PFSK-1 (cell line): ENCODE measurements around the gene BFSP1.

Experiments used
- FOXP2 ChIP-seq: optimal IDR thresholded peaks from 2 replicates; pipeline ENCODE3; 2011; ENCODE audit warnings: borderline replicate concordance, control low read depth, inconsistent platforms; ENCODE audit not compliant: insufficient read depth; ENCODE audit errors: extremely low read length, extremely low read depth
- POLR2AphosphoS5 ChIP-seq: IDR thresholded peaks from 2 replicates; pipeline ENCODE4 v1.6.1; 2012; ENCODE audit warnings: low read depth, mild to moderate bottlenecking, control low read depth, low read length, moderate library complexity
- REST ChIP-seq, 2 experiments: IDR thresholded peaks; 2 replicates each; pipeline versions ENCODE4 v1.6.1 to v1.8.0; 2011 to 2012; ENCODE audit warnings: low read depth in 2 of 2, low read length in 2 of 2, control low read depth in 1 of 2, inconsistent platforms in 1 of 2, mild to moderate bottlenecking in 1 of 2, moderate library complexity in 1 of 2; ENCODE audit not compliant: insufficient read depth in 1 of 2
- SIN3A ChIP-seq: IDR thresholded peaks from 2 replicates; pipeline ENCODE4 v1.6.1; 2012; ENCODE audit warnings: mild to moderate bottlenecking, low read length, moderate library complexity, borderline replicate concordance; ENCODE audit not compliant: insufficient read depth
- TAF1 ChIP-seq: IDR thresholded peaks from 2 replicates; pipeline ENCODE4 v1.6.1; 2012; ENCODE audit warnings: low read length, control low read depth, borderline replicate concordance; ENCODE audit not compliant: insufficient read depth

The BFSP1 gene

GRCh38 chr20:17522528-17522927 is 8.7 kb downstream of the BFSP1 start:
- TF ChIP-seq TAF1 (no peak), REST (IDR thresholded peaks at IDR 0.05; ENCODE audit: insufficient read depth in 1 of 2, low read depth in 2 of 2, low read length in 2 of 2) (no peak), SIN3A (no peak), FOXP2 (no peak), POLR2AphosphoS5 (no peak)

GRCh38 chr20:17520583-17520982 is 10.6 kb downstream of the BFSP1 start:
- no peak for TF ChIP-seq FOXP2
- TF ChIP-seq SIN3A, result no peak
- no peak for TF ChIP-seq REST (IDR thresholded peaks at IDR 0.05; ENCODE audit: insufficient read depth in 1 of 2, low read depth in 2 of 2, low read length in 2 of 2)
- TF ChIP-seq POLR2AphosphoS5, result no peak
- no peak for TF ChIP-seq TAF1

- TF ChIP-seq REST (IDR thresholded peaks at IDR 0.05; ENCODE audit: insufficient read depth in 1 of 2, low read depth in 2 of 2, low read length in 2 of 2) (no peak), SIN3A (no peak), TAF1 (no peak), POLR2AphosphoS5 (no peak), FOXP2 (no peak)
Measured at GRCh38 chr20:17519606-17520285, 11.4 kb downstream of the BFSP1 start.

- TF ChIP-seq POLR2AphosphoS5 (no peak), REST (IDR thresholded peaks at IDR 0.05; ENCODE audit: insufficient read depth in 1 of 2, low read depth in 2 of 2, low read length in 2 of 2) (no peak), FOXP2 (no peak), TAF1 (no peak), SIN3A (no peak)
Measured at GRCh38 chr20:17518339-17519052, 12.7 kb downstream of the BFSP1 start.
